H1 (cell line): ENCODE measurements around the gene FOXS1. TPM values are rescaled to one million over a fixed set of nuclear protein-coding genes. Genes with fewer than 3 reads are reported as not detected.

Experiments used
- CTCF ChIA-PET: fragments of 300-600 bp; sonication (Branson Sonifier 250); formaldehyde crosslinking; loops from one replicate; lab custom pipeline; 2021; ENCODE audit not compliant: partially characterized antibody; lab: Charles Lee
- POLR2A ChIA-PET: fragments of 300-600 bp; sonication (Branson Sonifier 250); formaldehyde crosslinking; loops from one replicate; lab custom pipeline; 2021; ENCODE audit warnings: inconsistent platforms; ENCODE audit not compliant: partially characterized antibody; lab: Charles Lee
- DNase-seq, 2 experiments: peaks; one replicate each; pipeline versions ENCODE4 v3.0.0 to v3.0.0-alpha.2; 2010 to 2022; ENCODE audit warnings: low spot score in 2 of 2, low read depth in 1 of 2, mixed read lengths in 1 of 2
- FAIRE-seq: peaks from 2 replicates; lab custom pipeline; 2011; peaks lifted over from hg19 to GRCh38; lab: Jason Lieb, UNC
- H2AFZ ChIP-seq: 2 replicates; pipeline ENCODE4 v1.8.1; 2012; ENCODE audit warnings: low read length, inconsistent platforms
- H2AK5ac ChIP-seq: 2 replicates; pipeline ENCODE4 v1.6.1; 2013; ENCODE audit warnings: low read depth, low read length
- H2BK120ac ChIP-seq: replicated peaks from 2 replicates; pipeline ENCODE3; 2013; ENCODE audit warnings: low read depth, low read length, inconsistent platforms
- H2BK12ac ChIP-seq: 2 replicates; pipeline ENCODE4 v1.6.1; 2013; ENCODE audit warnings: low read depth, low read length
- H2BK15ac ChIP-seq: 2 replicates; pipeline ENCODE4 v1.6.1; 2013; ENCODE audit warnings: low read length
- H2BK20ac ChIP-seq: 2 replicates; pipeline ENCODE4 v1.6.1; 2013; ENCODE audit warnings: low read length
- H2BK5ac ChIP-seq: 2 replicates; pipeline ENCODE4 v1.6.1; 2013; ENCODE audit warnings: low read depth, low read length
- H3K14ac ChIP-seq: 2 replicates; pipeline ENCODE4 v1.6.1; 2013; ENCODE audit warnings: inconsistent platforms; ENCODE audit not compliant: insufficient read length
- H3K18ac ChIP-seq: 2 replicates; pipeline ENCODE4 v1.6.1; 2013; ENCODE audit warnings: low read length; ENCODE audit errors: extremely low read depth
- H3K23ac ChIP-seq: 2 replicates; pipeline ENCODE4 v1.6.1; 2013; ENCODE audit warnings: inconsistent platforms; ENCODE audit not compliant: insufficient read length
- H3K23me2 ChIP-seq: 2 replicates; pipeline ENCODE4 v1.6.1; 2013; ENCODE audit warnings: low read depth, low read length
- H3K27ac ChIP-seq: 2 replicates; pipeline ENCODE4 v1.6.1; 2011; ENCODE audit warnings: low read depth, low read length, inconsistent platforms
- H3K27me3 ChIP-seq, 4 experiments: replicated peaks in 1 of 4; 1 replicate in 1 of 4; 2 replicates in 3 of 4; pipeline versions ENCODE4 v1.6.1 to v1.8.1; 2011 to 2013; ENCODE audit warnings: low read length in 3 of 4, mild to moderate bottlenecking in 3 of 4, inconsistent platforms in 2 of 4, mixed read lengths in 2 of 4, moderate library complexity in 1 of 4; ENCODE audit not compliant: control insufficient read depth in 3 of 4, insufficient read depth in 3 of 4; ENCODE audit errors: extremely low read depth in 1 of 4
- H3K36me3 ChIP-seq, 4 experiments: 2 replicates each; pipeline versions ENCODE4 v1.6.1 to v1.8.1; 2011 to 2013; ENCODE audit warnings: mild to moderate bottlenecking in 4 of 4, low read length in 3 of 4, moderate library complexity in 2 of 4, control low read depth in 1 of 4, inconsistent platforms in 1 of 4; ENCODE audit not compliant: insufficient read depth in 4 of 4, control insufficient read depth in 2 of 4
- H3K4ac ChIP-seq: replicated peaks from 2 replicates; pipeline ENCODE3; 2013; ENCODE audit warnings: low read length, low read depth, mixed read lengths, inconsistent platforms; ENCODE audit not compliant: insufficient read length
- H3K4me1 ChIP-seq, 4 experiments: replicated peaks in 1 of 4; 1 replicate in 1 of 4; 2 replicates in 3 of 4; pipeline versions ENCODE4 v1.6.1 to v1.8.1; 2011 to 2013; ENCODE audit warnings: low read length in 3 of 4, inconsistent platforms in 2 of 4, mixed read lengths in 1 of 4; ENCODE audit not compliant: insufficient read depth in 4 of 4, control insufficient read depth in 3 of 4
- H3K4me2 ChIP-seq, 2 experiments: 2 replicates each; pipeline versions ENCODE4 v1.6.1 to v1.8.1; 2011 to 2013; ENCODE audit warnings: low read depth in 2 of 2, low read length in 2 of 2, control low read depth in 1 of 2, inconsistent platforms in 1 of 2, mild to moderate bottlenecking in 1 of 2; ENCODE audit not compliant: insufficient read depth in 1 of 2
- H3K4me3 ChIP-seq, 4 experiments: fragments of 200-600, 300-600 bp in 1 of 4; sonication (generic), shearing (Covaris generic), sonication (Bioruptor Twin) in 1 of 4; 2 replicates each; pipeline versions ENCODE4 v1.5.1 to v1.8.1; 2011 to 2016; ENCODE audit warnings: low read length in 4 of 4, low read depth in 3 of 4, control low read depth in 2 of 4, inconsistent platforms in 2 of 4, mild to moderate bottlenecking in 2 of 4, mixed read lengths in 1 of 4, moderate library complexity in 1 of 4; ENCODE audit not compliant: insufficient read depth in 2 of 4; ENCODE audit errors: extremely low read depth in 1 of 4
- H3K56ac ChIP-seq: replicated peaks from 2 replicates; pipeline ENCODE3; 2013; ENCODE audit warnings: low read depth, mild to moderate bottlenecking, mixed read lengths, low read length, inconsistent platforms; ENCODE audit not compliant: insufficient read length
- H3K79me1 ChIP-seq: 2 replicates; pipeline ENCODE4 v1.6.1; 2013; ENCODE audit warnings: low read depth, low read length, control low read depth
- H3K79me2 ChIP-seq, 2 experiments: 2 replicates each; pipeline versions ENCODE4 v1.6.1 to v1.8.1; 2012 to 2013; ENCODE audit warnings: low read length in 2 of 2, mild to moderate bottlenecking in 2 of 2, inconsistent platforms in 1 of 2; ENCODE audit not compliant: insufficient read depth in 2 of 2, control insufficient read depth in 1 of 2
- H3K9ac ChIP-seq, 4 experiments: replicated peaks in 1 of 4; 1 replicate in 1 of 4; 2 replicates in 3 of 4; pipeline versions ENCODE4 v1.6.1 to v1.8.1; 2011 to 2013; ENCODE audit warnings: low read depth in 3 of 4, low read length in 3 of 4, control low read depth in 2 of 4, mild to moderate bottlenecking in 2 of 4, moderate library complexity in 2 of 4, inconsistent platforms in 1 of 4; ENCODE audit errors: extremely low read depth in 1 of 4
- H3K9me3 ChIP-seq, 2 experiments: 2 replicates each; pipeline versions ENCODE4 v1.6.1 to v1.8.1; 2012 to 2013; ENCODE audit warnings: mild to moderate bottlenecking in 2 of 2, moderate library complexity in 2 of 2, control low read depth in 1 of 2, inconsistent platforms in 1 of 2, low read depth in 1 of 2, low read length in 1 of 2, mixed read lengths in 1 of 2; ENCODE audit not compliant: insufficient read depth in 2 of 2
- H4K20me1 ChIP-seq, 2 experiments: replicated peaks in 1 of 2; 2 replicates each; pipeline versions ENCODE3 to v1.8.1; 2011 to 2013; ENCODE audit warnings: inconsistent platforms in 2 of 2, low read length in 2 of 2, mild to moderate bottlenecking in 1 of 2; ENCODE audit not compliant: insufficient read depth in 2 of 2, control insufficient read depth in 1 of 2
- H4K5ac ChIP-seq: 2 replicates; pipeline ENCODE4 v1.6.1; 2013; ENCODE audit warnings: low read length, low read depth, mixed read lengths, inconsistent platforms; ENCODE audit not compliant: insufficient read length
- H4K8ac ChIP-seq: 2 replicates; pipeline ENCODE4 v1.8.0; 2013; ENCODE audit warnings: mild to moderate bottlenecking, moderate library complexity, low read length, inconsistent platforms; ENCODE audit not compliant: insufficient read depth; ENCODE audit errors: extremely low read depth
- H4K91ac ChIP-seq: replicated peaks from 2 replicates; pipeline ENCODE3; 2013; ENCODE audit warnings: low read length, mixed read lengths, inconsistent platforms; ENCODE audit not compliant: insufficient read length
- BCL11A ChIP-seq, 2 experiments: IDR thresholded peaks; one replicate each; pipeline ENCODE4 v1.6.1; 2011; ENCODE audit warnings: low read depth in 2 of 2, low read length in 2 of 2, mild to moderate bottlenecking in 2 of 2
- CBX8 ChIP-seq: fragments of 300-800, 300-1000 bp; sonication (generic); IDR thresholded peaks from 2 replicates; pipeline ENCODE4 v1.7.1; 2016; ENCODE audit warnings: low read depth, low read length, borderline replicate concordance
- CHD2 ChIP-seq: IDR thresholded peaks from 2 replicates; pipeline ENCODE4 v1.6.1; 2012; ENCODE audit warnings: low read length, improper control_type of control experiment
- EZH2 ChIP-seq: fragments of 200-600 bp; sonication (generic); IDR thresholded peaks from 2 replicates; pipeline ENCODE4 v1.7.1; 2012; ENCODE audit warnings: low read depth, mild to moderate bottlenecking, moderate library complexity, low read length, inconsistent platforms; ENCODE audit not compliant: severe bottlenecking
- FOSL1 ChIP-seq: IDR thresholded peaks from 2 replicates; pipeline ENCODE4 v1.6.1; 2011; ENCODE audit warnings: mild to moderate bottlenecking, low read depth, low read length, moderate library complexity; ENCODE audit not compliant: insufficient read depth
- GTF2F1 ChIP-seq: IDR thresholded peaks from 2 replicates; pipeline ENCODE4 v1.6.1; 2012; ENCODE audit warnings: low read depth, low read length, improper control_type of control experiment, borderline replicate concordance
- KDM1A ChIP-seq: fragments of 200-600, 300-600 bp; sonication (generic); IDR thresholded peaks from 2 replicates; pipeline ENCODE4 v1.7.1; 2016; ENCODE audit warnings: mild to moderate bottlenecking, low read length, borderline replicate concordance
- RXRA ChIP-seq: IDR thresholded peaks from 2 replicates; pipeline ENCODE4 v1.6.1; 2011; ENCODE audit warnings: low read depth, mild to moderate bottlenecking, low read length, moderate library complexity; ENCODE audit not compliant: insufficient read depth
- SIN3A ChIP-seq, 2 experiments: IDR thresholded peaks in 1 of 2; conservative IDR thresholded peaks in 1 of 2; 2 replicates each; pipeline ENCODE4 v1.6.1; 2011 to 2012; ENCODE audit warnings: low read length in 2 of 2, improper control_type of control experiment in 1 of 2, low read depth in 1 of 2, mild to moderate bottlenecking in 1 of 2
- SP4 ChIP-seq: IDR thresholded peaks from 2 replicates; pipeline ENCODE4 v1.6.1; 2012; ENCODE audit warnings: low read length, inconsistent platforms
- SUZ12 ChIP-seq: fragments of 200-600 bp; sonication (generic); IDR thresholded peaks from 2 replicates; pipeline ENCODE4 v1.6.1; 2012; ENCODE audit warnings: mild to moderate bottlenecking, inconsistent platforms, low read length, moderate library complexity, mixed read lengths
- TAF7 ChIP-seq: optimal IDR thresholded peaks from 2 replicates; pipeline ENCODE3; 2011; ENCODE audit warnings: low read depth, mild to moderate bottlenecking, inconsistent platforms, low read length, moderate library complexity, borderline replicate concordance
- WGBS, 2 experiments: shearing (Covaris generic) in 1 of 2; methylation state at CpG; one replicate each; pipeline versions ENCODE4 v1.1.6 to v1.1.7; 2013 to 2015; ENCODE audit warnings: low lambda C conversion rate in 2 of 2, mixed read lengths in 2 of 2, inconsistent platforms in 1 of 2, low coverage in 1 of 2, missing lambda C conversion rate in 1 of 2; ENCODE audit not compliant: insufficient replicate concordance in 2 of 2, insufficient coverage in 1 of 2, insufficient read length in 1 of 2; ENCODE audit errors: extremely low coverage in 1 of 2, missing lambda C conversion rate in 1 of 2; 5-methylcytosine and 5-hydroxymethylcytosine counted together
- polyA plus RNA-seq, 7 experiments: library from polyadenylated mRNA; depleted of rRNA in 3 of 7; stranded (reverse) in 5 of 7; unstranded in 2 of 7; fragments of >200 nt in 5 of 7; fragments of 200-250 nt in 2 of 7; gene quantifications; 1 replicate in 5 of 7; 2 replicates in 1 of 7; 4 replicates in 1 of 7; pipeline versions ENCODE4 v1.2.1 to v1.2.3, GENCODE V29; 2011 to 2013; ENCODE audit warnings: missing spikeins in 2 of 7, mixed read lengths in 2 of 7
- total RNA-seq: library from RNA; stranded (reverse); fragmentation: NEBNext Ultra II Directional; extraction: Animal tissue kit (Norgen Biotek cat#: 25700); gene quantifications from 2 replicates; pipeline ENCODE4 v1.2.1, GENCODE V29; 2021
- TF ChIP-seq, protein P1 (sequence below): IDR thresholded peaks from 2 replicates; pipeline ENCODE4 v1.6.1; 2011; ENCODE audit warnings: low read depth, mild to moderate bottlenecking, low read length; ENCODE audit not compliant: insufficient read depth

FOXS1 gene
- total and polyA plus RNA-seq, 2 of the 8 experiments (the other 6 are each of a cell fraction or from before 2014, with no cell fraction given), result 0.45 TPM; not detected in 1

DNA sequence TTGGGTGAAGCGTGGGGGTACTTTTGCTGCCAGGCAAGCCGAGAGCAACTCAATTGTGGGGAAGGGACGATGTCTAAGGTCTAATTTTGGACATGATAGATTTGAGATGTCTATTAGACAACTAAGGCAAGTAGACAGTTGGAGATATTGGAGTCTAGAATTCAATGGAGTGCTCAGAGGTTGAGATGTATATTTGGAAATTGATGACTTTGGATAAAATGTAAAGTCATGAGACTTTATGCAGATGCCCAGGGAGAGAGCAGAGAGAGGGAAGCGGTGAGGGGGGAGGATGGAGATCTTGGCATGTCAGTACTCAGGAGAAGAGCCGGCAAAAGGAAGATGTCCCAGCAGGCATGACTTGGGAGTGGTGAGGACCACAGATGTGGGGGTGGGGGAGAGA lies 19.3 kb downstream of the FOXS1 start:
- 85% methylated on average over 5 of the region's 5 CpGs; no CpG with 5 or more reads in 1 of the 2 experiments for WGBS, 2 experiments
- Histone ChIP-seq H2BK5ac (no peak overlapping the region), H3K9ac (no peak overlapping the region; a peak in 2 of 7 replicates), H2BK20ac (no peak overlapping the region), H3K4me2 (no peak overlapping the region), H3K27ac (no peak overlapping the region), H3K4me1 (peaks cover 0 to 6% (median 2%) of the 10 kb centered on the region in 4 experiments; a peak in 4 of 7 replicates), H3K23me2 (no peaks in the 10 kb centered on the region), H4K91ac (no peak overlapping the region), H4K8ac (no peak overlapping the region), H2BK15ac (no peak overlapping the region), H3K27me3 (no peaks in the 10 kb centered on the region), H3K14ac (no peak overlapping the region), H3K36me3 (no peaks in the 10 kb centered on the region; a peak in 1 of 8 replicates), H2AK5ac (no peak overlapping the region), H3K56ac (no peak overlapping the region), H3K79me2 (no peaks in the 10 kb centered on the region), H4K20me1 (no peaks in the 10 kb centered on the region), H2BK120ac (no peak overlapping the region), H3K4me3 (no peak overlapping the region), H3K4ac (no peak overlapping the region), H3K79me1 (no peaks in the 10 kb centered on the region), H2BK12ac (no peak overlapping the region), H2AFZ (no peak overlapping the region), H3K9me3 (no peaks in the 10 kb centered on the region), H3K23ac (no peak overlapping the region), H3K18ac (no peak overlapping the region), H4K5ac (no peak overlapping the region)
- CTCF ChIA-PET, result interaction anchor here (0.9 to 6.6 kb wide), 4 partner anchors 9 to 200 kb away, joined by 3 to 73 read pairs (median 34); partner anchors contain the start of gene FOXS1
- no peak for DNase-seq
- no peak for FAIRE-seq
- POLR2A ChIA-PET, result interaction anchor here (0.6 kb wide), 2 partner anchors 248 to 270 kb away, joined by 3 to 4 read pairs; no protein-coding TSS in a partner anchor
- TF ChIP-seq SIN3A (conservative IDR thresholded peaks at IDR 0.05 in 1 of 2, IDR thresholded peaks at IDR 0.05 in 1 of 2; ENCODE audit: low read depth in 1 of 2, low read length in 2 of 2), result no peak
- no peak for TF ChIP-seq GTF2F1
- no peak for TF ChIP-seq TAF7
- TF ChIP-seq EZH2, result no peak
- no peak for TF ChIP-seq CBX8
- TF ChIP-seq CHD2, result no peak
- no peak for TF ChIP-seq BCL11A (IDR thresholded peaks at IDR 0.05; ENCODE audit: low read depth in 2 of 2, low read length in 2 of 2)
- no peak for TF ChIP-seq RXRA
- TF ChIP-seq, protein P1, sequence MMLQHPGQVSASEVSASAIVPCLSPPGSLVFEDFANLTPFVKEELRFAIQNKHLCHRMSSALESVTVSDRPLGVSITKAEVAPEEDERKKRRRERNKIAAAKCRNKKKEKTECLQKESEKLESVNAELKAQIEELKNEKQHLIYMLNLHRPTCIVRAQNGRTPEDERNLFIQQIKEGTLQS, result no peak
- no peak for TF ChIP-seq SP4
- no peak for TF ChIP-seq FOSL1
- no peak for TF ChIP-seq SUZ12
- no peak for TF ChIP-seq KDM1A
